ENCODE measurements around the gene CTCFL. TPM values are rescaled to one million over a fixed set of nuclear protein-coding genes. Genes with fewer than 3 reads are reported as not detected.

Gene CTCFL
- total RNA-seq, 4 donors from 2014 or later, result not detected

- TF ChIP-seq POLR2A (IDR thresholded peaks at IDR 0.05), result no peak
- TF ChIP-seq, protein P1, sequence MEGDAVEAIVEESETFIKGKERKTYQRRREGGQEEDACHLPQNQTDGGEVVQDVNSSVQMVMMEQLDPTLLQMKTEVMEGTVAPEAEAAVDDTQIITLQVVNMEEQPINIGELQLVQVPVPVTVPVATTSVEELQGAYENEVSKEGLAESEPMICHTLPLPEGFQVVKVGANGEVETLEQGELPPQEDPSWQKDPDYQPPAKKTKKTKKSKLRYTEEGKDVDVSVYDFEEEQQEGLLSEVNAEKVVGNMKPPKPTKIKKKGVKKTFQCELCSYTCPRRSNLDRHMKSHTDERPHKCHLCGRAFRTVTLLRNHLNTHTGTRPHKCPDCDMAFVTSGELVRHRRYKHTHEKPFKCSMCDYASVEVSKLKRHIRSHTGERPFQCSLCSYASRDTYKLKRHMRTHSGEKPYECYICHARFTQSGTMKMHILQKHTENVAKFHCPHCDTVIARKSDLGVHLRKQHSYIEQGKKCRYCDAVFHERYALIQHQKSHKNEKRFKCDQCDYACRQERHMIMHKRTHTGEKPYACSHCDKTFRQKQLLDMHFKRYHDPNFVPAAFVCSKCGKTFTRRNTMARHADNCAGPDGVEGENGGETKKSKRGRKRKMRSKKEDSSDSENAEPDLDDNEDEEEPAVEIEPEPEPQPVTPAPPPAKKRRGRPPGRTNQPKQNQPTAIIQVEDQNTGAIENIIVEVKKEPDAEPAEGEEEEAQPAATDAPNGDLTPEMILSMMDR (IDR thresholded peaks at IDR 0.05), result no peak
- no peak overlapping the region for H3K4me3 ChIP-seq (ENCODE audit: low read depth, poor library complexity, severe bottlenecking)
- intact Hi-C loops (cut with DNase I; ENCODE audit: low total_unique reads), result no loop called here
- peak; percentile 39 to 89 for DNase-seq (ENCODE audit: low spot score in 2 of 2)
- 25 to 31% methylated on average over 12 of the region's 12 CpGs for WGBS, 2 donors
Measured at GRCh38 chr20:57450419-57450818, 74.5 kb downstream of the CTCFL start.

- WGBS, 2 donors, result 79 to 82% methylated on average over 14 of the region's 14 CpGs
- intact Hi-C loops (cut with DNase I; ENCODE audit: low total_unique reads), result no loop called here
- no peak for DNase-seq (ENCODE audit: low spot score in 2 of 2)
- TF ChIP-seq, protein P1 (IDR thresholded peaks at IDR 0.05), result no peak
- no peak for TF ChIP-seq POLR2A (IDR thresholded peaks at IDR 0.05)
- H3K4me3 ChIP-seq (ENCODE audit: low read depth, poor library complexity, severe bottlenecking), result no peak overlapping the region
Measured at GRCh38 chr20:57449398-57450354, 75.3 kb downstream of the CTCFL start.

- intact Hi-C loops (cut with DNase I; ENCODE audit: low total_unique reads), result no loop called here
- DNase-seq (ENCODE audit: low spot score in 2 of 2), result no peak
- no peak for TF ChIP-seq POLR2A (IDR thresholded peaks at IDR 0.05)
- TF ChIP-seq, protein P1 (IDR thresholded peaks at IDR 0.05), result no peak
- no peak overlapping the region for H3K4me3 ChIP-seq (ENCODE audit: low read depth, poor library complexity, severe bottlenecking)
- WGBS, 2 donors, result 94 to 95% methylated on average over 9 of the region's 9 CpGs
Measured at GRCh38 chr20:57448764-57449354, 76.1 kb downstream of the CTCFL start.

Other genes with a start within 250 kb of the CTCFL start
- gene SPO11, start 195.3 kb downstream of the CTCFL start, total RNA-seq, result not detected
- 10 to 100 TPM; 30.5 to 45.7 (median 34.5) TPM for gene RAE1, start 173.9 kb downstream of the CTCFL start, total RNA-seq
- gene RBM38, start 133.7 kb downstream of the CTCFL start, total RNA-seq, result 10 to 100 TPM in 2 of 4 donors, 1 to 10 TPM in 2; 6.2 to 13.3 (median 11.2) TPM
- 10 to 100 TPM in 1 of 4 donors, 1 to 10 TPM in 2, under 1 TPM in 1; 0.12 to 11.6 (median 2.1) TPM for gene PCK1, start 36.0 kb upstream of the CTCFL start, total RNA-seq
- gene ZBP1, start 95.3 kb upstream of the CTCFL start, total RNA-seq, result under 1 TPM in 1 of 4 donors, not detected in 3; 0.19 TPM
- 10 to 100 TPM in 3 of 4 donors, 1 to 10 TPM in 1; 4.3 to 22.1 (median 11.8) TPM for gene PMEPA1, start 184.9 kb upstream of the CTCFL start, total RNA-seq

Measured in lower leg skin (tissue), 4 donors.